OCI-LY7 (cell line): Measurements from ENCODE around the gene FCGR3B.
"Not testable (repeated sequence)": the region's sequence is repeated elsewhere in the genome, so short reads cannot be mapped to it uniquely, and the experiment has no call there.

Experiments
- CTCF ChIP-seq: fragments of 200-600 bp; sonication (generic); conservative IDR thresholded peaks from 2 replicates; pipeline ENCODE4 v1.5.1; 2014; ENCODE audit warnings: mild to moderate bottlenecking, antibody characterized with exemption, low read length, moderate library complexity, mixed read lengths
- EZH2phosphoT487 ChIP-seq: fragments of 200-600 bp; sonication (generic); IDR thresholded peaks from 2 replicates; pipeline ENCODE4 v1.6.1; 2018; ENCODE audit warnings: low read depth, borderline replicate concordance, mild to moderate bottlenecking, mixed run types, antibody characterized with exemption, low read length, moderate library complexity, mixed read lengths

GRCh38 chr1:161636189-161636782 lies 5.3 kb upstream of the FCGR3B start:
- not testable (repeated sequence) for TF ChIP-seq CTCF, EZH2phosphoT487
